WTC11 (cell line): ENCODE results near the gene EFCAB8. TPM values are rescaled to one million over a fixed set of nuclear protein-coding genes. Genes with fewer than 3 reads are reported as not detected.

Source experiments
- ATAC-seq: fragments of 200-7000 bp; cut with Tn5 transposase; 2 replicates; pipeline ENCODE4 v1.10.0; 2021; ENCODE audit warnings: mild to moderate bottlenecking, moderate library complexity
- CTCF ChIA-PET: fragments of 300-600 bp; sonication (Branson Sonifier 250); formaldehyde crosslinking; loops from one replicate; lab custom pipeline; 2021; ENCODE audit warnings: antibody characterized with exemption; lab: Charles Lee
- POLR2A ChIA-PET: fragments of 350-600 bp; sonication (Branson Sonifier 250); formaldehyde crosslinking; loops from one replicate; lab custom pipeline; 2021; ENCODE audit warnings: antibody characterized with exemption; lab: Charles Lee
- DNase-seq: peaks from one replicate; pipeline ENCODE4 v3.0.0; 2021; ENCODE audit warnings: low spot score
- H3K27ac Mint-ChIP-seq: 2 replicates; pipeline ENCODE4 v1.8.0; 2021; ENCODE audit warnings: mixed read lengths
- H3K27me3 Mint-ChIP-seq: 2 replicates; pipeline ENCODE4 v1.8.0; 2021; ENCODE audit warnings: low read depth, mild to moderate bottlenecking, moderate library complexity, mixed read lengths
- H3K36me3 Mint-ChIP-seq: 2 replicates; pipeline ENCODE4 v1.8.0; 2021; ENCODE audit warnings: mixed read lengths
- H3K4me1 Mint-ChIP-seq: 2 replicates; pipeline ENCODE4 v1.8.0; 2022; ENCODE audit warnings: mixed read lengths
- H3K4me3 Mint-ChIP-seq: 2 replicates; pipeline ENCODE4 v1.8.0; 2021; ENCODE audit warnings: mild to moderate bottlenecking, moderate library complexity, mixed read lengths
- H3K9me3 Mint-ChIP-seq: 2 replicates; pipeline ENCODE4 v1.8.0; 2021; ENCODE audit warnings: mixed read lengths
- AFF4 ChIP-seq: sonication (generic); formaldehyde crosslinking; IDR thresholded peaks from 2 replicates; pipeline ENCODE4 v1.8.1; 2023; ENCODE audit warnings: mild to moderate bottlenecking, missing genetic modification reagents, borderline replicate concordance
- ATF6 ChIP-seq: sonication (generic); formaldehyde crosslinking; IDR thresholded peaks from 2 replicates; pipeline ENCODE4 v1.8.1; 2023; ENCODE audit warnings: mild to moderate bottlenecking, missing genetic modification reagents
- ETV6 ChIP-seq: sonication (generic); formaldehyde crosslinking; IDR thresholded peaks from 2 replicates; pipeline ENCODE4 v1.8.1; 2022; ENCODE audit warnings: mild to moderate bottlenecking, missing genetic modification reagents
- FOXP4 ChIP-seq: sonication (generic); formaldehyde crosslinking; IDR thresholded peaks from 2 replicates; pipeline ENCODE4 v1.8.0; 2022; ENCODE audit warnings: mild to moderate bottlenecking, missing genetic modification reagents
- NR1H2 ChIP-seq: sonication (generic); formaldehyde crosslinking; IDR thresholded peaks from 2 replicates; pipeline ENCODE4 v1.9.0; 2021; ENCODE audit warnings: mild to moderate bottlenecking, moderate library complexity, missing genetic modification reagents
- OVOL2 ChIP-seq: fragments of 250-450 bp; sonication (Bioruptor Pico); IDR thresholded peaks from 2 replicates; pipeline ENCODE4 v1.9.0; 2021; ENCODE audit warnings: mild to moderate bottlenecking, borderline replicate concordance
- SOX15 ChIP-seq: fragments of 250-450 bp; sonication (Bioruptor Pico); IDR thresholded peaks from 2 replicates; pipeline ENCODE4 v1.9.0; 2021; ENCODE audit warnings: mild to moderate bottlenecking
- ZNF121 ChIP-seq: sonication (generic); formaldehyde crosslinking; IDR thresholded peaks from 2 replicates; pipeline ENCODE4 v1.8.0; 2023; ENCODE audit warnings: missing genetic modification reagents
- ZNF396 ChIP-seq: fragments of 250-450 bp; sonication (Bioruptor Pico); IDR thresholded peaks from 2 replicates; pipeline ENCODE4 v1.8.0; 2021; ENCODE audit warnings: mild to moderate bottlenecking, moderate library complexity, borderline replicate concordance
- total RNA-seq: library from RNA; stranded (reverse); gene quantifications from 3 replicates; pipeline ENCODE4 v1.2.3, GENCODE V29; 2021
- TF ChIP-seq, protein P1 (sequence below): sonication (generic); formaldehyde crosslinking; IDR thresholded peaks from 2 replicates; pipeline ENCODE4 v1.8.0; 2023; ENCODE audit warnings: missing genetic modification reagents
- TF ChIP-seq, protein P2 (sequence below): sonication (generic); formaldehyde crosslinking; IDR thresholded peaks from 2 replicates; pipeline ENCODE4 v1.8.1; 2022; ENCODE audit warnings: low read depth, mild to moderate bottlenecking, moderate library complexity, missing genetic modification reagents, borderline replicate concordance
- TF ChIP-seq, protein P3 (sequence below): sonication (generic); formaldehyde crosslinking; IDR thresholded peaks from 2 replicates; pipeline ENCODE4 v1.8.1; 2022; ENCODE audit warnings: missing genetic modification reagents, borderline replicate concordance
- TF ChIP-seq, protein P4 (sequence below): sonication (generic); formaldehyde crosslinking; IDR thresholded peaks from 2 replicates; pipeline ENCODE4 v1.8.1; 2023; ENCODE audit warnings: mild to moderate bottlenecking, missing genetic modification reagents, moderate library complexity

The EFCAB8 gene
- total RNA-seq, 1 experiment from 2014 or later, result 0.17 TPM

DNA sequence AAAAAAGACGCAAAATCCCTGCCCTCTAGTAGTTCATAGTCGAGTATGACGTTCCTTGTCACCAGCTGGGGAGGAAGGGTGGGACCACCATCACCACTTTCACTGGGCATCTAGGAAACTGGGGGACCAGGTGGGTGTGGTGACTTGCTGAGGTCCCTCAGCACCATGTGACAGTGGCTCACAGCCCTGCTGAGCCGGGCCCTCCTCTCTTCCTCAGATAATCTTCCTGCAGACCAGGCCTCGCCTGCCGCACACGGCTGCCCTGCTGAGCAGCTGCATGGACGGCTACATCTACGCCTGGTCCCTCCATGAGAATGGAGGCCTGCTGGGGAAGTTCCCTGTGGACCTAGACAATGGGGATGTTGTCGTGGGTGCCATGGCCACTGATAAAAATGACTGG lies 71.5 kb downstream of the EFCAB8 start:
- Mint-ChIP-seq H3K27me3 (no peaks in the 10 kb centered on the region; the same call in 1 of the 2 replicates), H3K36me3 (no peaks in the 10 kb centered on the region), H3K4me3 (no peak overlapping the region), H3K27ac (no peak overlapping the region), H3K9me3 (no peaks in the 10 kb centered on the region), H3K4me1 (no peaks in the 10 kb centered on the region)
- TF ChIP-seq ETV6 (CRISPR knock-in tag) (no peak), AFF4 (CRISPR knock-in tag) (no peak), OVOL2 (CRISPR knock-in tag) (no peak), SOX15 (CRISPR knock-in tag) (no peak), ZNF396 (CRISPR knock-in tag) (no peak), ZNF121 (CRISPR knock-in tag) (no peak), FOXP4 (no peak), NR1H2 (CRISPR knock-in tag) (no peak), ATF6 (CRISPR knock-in tag) (no peak)
- TF ChIP-seq, protein P1, sequence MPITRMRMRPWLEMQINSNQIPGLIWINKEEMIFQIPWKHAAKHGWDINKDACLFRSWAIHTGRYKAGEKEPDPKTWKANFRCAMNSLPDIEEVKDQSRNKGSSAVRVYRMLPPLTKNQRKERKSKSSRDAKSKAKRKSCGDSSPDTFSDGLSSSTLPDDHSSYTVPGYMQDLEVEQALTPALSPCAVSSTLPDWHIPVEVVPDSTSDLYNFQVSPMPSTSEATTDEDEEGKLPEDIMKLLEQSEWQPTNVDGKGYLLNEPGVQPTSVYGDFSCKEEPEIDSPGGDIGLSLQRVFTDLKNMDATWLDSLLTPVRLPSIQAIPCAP (CRISPR knock-in tag), result no peak
- TF ChIP-seq, protein P2, sequence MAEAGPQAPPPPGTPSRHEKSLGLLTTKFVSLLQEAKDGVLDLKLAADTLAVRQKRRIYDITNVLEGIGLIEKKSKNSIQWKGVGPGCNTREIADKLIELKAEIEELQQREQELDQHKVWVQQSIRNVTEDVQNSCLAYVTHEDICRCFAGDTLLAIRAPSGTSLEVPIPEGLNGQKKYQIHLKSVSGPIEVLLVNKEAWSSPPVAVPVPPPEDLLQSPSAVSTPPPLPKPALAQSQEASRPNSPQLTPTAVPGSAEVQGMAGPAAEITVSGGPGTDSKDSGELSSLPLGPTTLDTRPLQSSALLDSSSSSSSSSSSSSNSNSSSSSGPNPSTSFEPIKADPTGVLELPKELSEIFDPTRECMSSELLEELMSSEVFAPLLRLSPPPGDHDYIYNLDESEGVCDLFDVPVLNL (CRISPR knock-in tag), result no peak
- TF ChIP-seq, protein P3, sequence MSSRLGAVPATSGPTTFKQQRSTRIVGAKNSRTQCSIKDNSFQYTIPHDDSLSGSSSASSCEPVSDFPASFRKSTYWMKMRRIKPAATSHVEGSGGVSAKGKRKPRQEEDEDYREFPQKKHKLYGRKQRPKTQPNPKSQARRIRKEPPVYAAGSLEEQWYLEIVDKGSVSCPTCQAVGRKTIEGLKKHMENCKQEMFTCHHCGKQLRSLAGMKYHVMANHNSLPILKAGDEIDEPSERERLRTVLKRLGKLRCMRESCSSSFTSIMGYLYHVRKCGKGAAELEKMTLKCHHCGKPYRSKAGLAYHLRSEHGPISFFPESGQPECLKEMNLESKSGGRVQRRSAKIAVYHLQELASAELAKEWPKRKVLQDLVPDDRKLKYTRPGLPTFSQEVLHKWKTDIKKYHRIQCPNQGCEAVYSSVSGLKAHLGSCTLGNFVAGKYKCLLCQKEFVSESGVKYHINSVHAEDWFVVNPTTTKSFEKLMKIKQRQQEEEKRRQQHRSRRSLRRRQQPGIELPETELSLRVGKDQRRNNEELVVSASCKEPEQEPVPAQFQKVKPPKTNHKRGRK, result no peak
- TF ChIP-seq, protein P4, sequence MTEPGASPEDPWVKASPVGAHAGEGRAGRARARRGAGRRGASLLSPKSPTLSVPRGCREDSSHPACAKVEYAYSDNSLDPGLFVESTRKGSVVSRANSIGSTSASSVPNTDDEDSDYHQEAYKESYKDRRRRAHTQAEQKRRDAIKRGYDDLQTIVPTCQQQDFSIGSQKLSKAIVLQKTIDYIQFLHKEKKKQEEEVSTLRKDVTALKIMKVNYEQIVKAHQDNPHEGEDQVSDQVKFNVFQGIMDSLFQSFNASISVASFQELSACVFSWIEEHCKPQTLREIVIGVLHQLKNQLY (CRISPR knock-in tag), result no peak
- DNase-seq, result no peak
- POLR2A ChIA-PET, result interaction anchor here (0.7 kb wide), 1 partner anchor 12 kb away, joined by 5 read pairs; no protein-coding TSS in a partner anchor
- CTCF ChIA-PET, result interaction anchor here (1.8 to 2.4 kb wide), 2 partner anchors 14 to 16 kb away, joined by 5 to 11 read pairs; no protein-coding TSS in a partner anchor
- ATAC-seq, result no peak
